Activated T-cell treated with anti-CD3 and anti-CD28 coated beads for 48 hours (primary cell): ENCODE measurements around the gene CHD1L.
"Not testable (repeated sequence)": the region's sequence is repeated elsewhere in the genome, so short reads cannot be mapped to it uniquely, and the experiment has no call there.

ENCODE experiments used
- DNase-seq: peaks from one replicate; pipeline ENCODE4 v3.0.0-alpha.2; 2020; ENCODE audit warnings: low read depth

CHD1L gene

DNA sequence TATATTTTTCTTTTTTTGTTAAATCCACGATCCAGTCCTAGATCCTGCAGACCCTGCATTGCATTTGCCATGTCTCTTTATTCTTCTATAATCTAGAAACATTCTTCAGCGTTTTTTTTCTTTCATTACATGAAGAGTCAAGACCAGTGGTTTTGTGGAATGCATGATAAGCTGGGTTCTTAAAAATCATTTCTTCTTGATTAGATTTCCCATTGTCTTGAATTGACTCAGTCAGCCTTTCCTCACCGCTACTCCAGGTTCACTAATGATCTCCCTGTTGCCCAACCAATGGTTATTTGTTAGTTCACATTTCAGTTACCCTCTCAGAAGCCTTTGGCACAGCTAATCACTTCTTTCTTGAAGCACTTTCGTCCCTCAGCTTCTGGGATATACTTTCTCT lies 25.2 kb downstream of the CHD1L start:
- DNase-seq = no peak

DNA sequence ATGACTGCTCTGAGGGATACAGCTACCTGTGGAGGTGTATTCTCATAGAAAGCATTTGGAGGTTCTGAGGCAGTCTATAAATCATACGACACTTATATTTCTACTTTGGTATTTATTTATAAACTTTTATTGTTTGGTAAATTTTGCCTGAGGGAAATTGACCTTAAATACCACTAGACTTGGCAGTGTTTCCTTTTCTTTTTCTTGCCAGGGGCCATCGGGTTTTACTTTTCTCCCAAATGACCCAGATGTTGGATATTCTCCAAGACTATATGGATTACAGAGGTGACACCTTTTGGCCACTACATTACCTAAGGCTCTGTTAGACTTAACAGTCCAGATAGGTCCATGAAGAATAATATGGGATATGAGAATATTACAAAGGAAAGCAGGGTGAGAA lies 28.2 kb downstream of the CHD1L start:
- DNase-seq = no peak

DNA sequence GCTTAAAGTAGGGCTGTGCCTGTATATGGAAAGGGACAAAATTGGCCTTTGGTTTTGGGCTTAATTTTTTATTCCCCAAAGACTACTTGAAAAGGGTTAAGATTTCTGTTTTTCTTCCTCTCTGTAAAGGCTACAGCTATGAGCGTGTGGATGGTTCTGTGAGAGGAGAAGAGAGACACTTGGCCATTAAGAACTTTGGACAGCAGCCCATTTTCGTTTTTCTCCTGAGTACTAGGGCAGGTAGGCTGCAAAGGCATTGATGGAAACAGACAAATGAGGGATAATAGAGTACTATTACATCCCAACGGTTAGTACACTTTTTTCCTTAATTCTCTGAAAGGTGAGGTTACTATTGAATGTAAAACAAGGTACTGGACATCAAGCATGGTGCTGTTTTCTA lies 29.6 kb downstream of the CHD1L start:
- DNase-seq = no peak

DNA sequence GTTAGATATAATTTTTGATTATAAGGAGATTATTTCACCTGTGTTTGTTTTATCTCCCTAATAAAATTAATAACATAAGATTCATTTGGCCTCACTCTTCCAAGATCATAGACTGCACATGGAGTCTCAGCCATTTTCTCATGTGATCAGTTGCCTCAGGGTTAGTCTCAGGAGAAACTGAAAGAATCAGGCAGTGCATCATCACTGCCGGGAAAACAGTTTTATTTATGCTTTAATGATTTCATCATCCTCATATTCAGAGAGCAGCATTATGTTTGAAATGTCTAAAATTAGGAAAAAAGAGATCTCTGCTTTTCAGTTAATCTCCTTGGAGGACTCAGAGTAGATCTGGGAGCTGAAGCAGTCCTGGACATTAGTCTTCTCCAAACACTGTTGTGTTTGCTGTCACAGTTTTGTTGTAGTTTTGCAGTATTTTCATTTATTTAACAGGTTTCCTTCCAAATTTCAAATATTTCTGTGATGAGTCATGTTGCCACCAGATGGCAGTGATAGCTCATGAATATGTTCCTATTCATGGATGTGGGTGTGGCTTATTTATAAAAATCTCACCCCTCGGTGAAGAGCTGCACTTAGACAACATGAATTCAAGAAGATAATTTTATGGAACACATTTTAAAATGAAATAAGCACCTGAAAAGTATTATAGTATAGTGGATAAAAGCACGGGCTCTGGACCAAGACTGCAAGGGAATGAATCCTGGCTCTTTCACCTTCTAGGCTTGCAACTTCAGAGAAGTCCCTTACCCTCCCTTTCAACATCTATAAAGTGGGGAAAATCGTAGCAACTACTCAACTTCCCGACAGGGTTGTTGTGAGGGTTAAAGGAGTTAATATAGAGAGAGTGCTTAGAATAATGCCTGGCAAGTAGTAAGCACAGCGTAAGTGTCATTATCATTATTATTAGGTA lies 31.2 kb downstream of the CHD1L start:
- DNase-seq = no peak

DNA sequence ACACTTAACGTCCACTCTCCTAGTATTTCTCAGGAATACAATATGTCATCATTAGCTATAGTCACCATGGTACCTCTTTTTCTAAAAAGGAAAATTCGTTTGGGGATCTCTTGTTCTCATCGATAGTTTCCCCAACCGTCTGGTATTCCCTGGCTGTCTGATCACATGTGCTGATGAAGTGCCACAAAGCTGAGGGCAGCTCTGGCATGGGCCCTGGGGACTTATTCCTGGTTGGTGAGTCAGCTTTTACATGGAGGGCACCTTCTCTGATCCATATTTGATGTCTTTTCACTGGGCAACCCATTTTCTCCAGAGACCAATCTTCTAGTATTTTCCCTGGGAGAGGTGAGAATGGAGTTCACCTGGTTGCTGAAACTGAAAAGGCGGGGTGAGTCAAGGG lies 39.5 kb downstream of the CHD1L start:
- no peak for DNase-seq

DNA sequence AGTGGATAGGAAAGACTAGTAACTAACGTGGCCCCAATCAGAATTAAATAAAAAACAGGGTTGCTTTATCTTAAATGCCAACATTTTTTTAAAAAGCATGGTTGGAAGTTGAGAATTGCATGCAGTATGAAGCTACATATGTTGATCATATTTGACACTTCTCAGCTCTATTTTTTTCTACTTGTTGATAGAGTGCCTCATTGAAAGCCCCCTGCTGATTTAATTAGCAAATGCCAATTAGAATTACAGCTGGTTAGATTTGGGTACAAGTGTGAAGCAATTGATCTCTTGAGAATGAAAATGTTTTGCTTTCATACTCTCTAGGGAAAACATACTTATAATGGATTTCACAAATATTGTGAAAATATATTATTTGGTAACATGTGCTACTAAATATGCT lies 40.5 kb downstream of the CHD1L start:
- no peak for DNase-seq

DNA sequence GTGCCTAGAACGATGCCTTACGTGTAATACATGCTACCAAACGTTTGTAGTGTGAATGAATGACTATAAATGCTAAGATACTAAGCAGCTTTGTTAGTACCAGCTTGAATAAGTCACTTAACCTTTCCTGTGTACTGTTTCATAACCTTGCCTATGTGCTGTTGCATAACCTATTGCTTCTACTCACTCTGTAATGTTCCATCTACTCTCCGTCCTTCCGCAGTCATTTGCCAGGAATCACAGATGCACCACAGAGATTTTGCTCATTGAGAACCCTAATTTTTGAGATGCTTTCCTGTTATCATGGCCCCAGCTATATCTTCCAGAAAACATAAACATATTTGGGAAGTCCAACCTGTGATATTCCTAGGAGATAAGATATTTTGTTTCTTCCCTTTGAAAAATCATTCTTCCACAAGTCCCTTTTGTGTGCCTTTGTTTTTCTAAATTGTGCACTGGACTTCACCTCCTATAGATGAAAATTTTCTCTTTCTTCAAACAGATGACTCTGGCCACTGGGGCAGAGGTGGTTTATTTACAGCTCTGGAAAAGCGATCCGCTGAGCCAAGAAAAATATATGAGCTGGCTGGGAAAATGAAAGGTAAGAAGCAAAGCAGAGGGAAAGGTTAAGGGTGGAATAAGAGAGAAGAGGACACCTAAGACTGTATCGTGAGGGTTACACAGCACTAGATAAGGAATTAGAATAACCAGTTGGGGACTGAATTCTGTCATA lies 44.8 kb downstream of the CHD1L start:
- no peak for DNase-seq

DNA sequence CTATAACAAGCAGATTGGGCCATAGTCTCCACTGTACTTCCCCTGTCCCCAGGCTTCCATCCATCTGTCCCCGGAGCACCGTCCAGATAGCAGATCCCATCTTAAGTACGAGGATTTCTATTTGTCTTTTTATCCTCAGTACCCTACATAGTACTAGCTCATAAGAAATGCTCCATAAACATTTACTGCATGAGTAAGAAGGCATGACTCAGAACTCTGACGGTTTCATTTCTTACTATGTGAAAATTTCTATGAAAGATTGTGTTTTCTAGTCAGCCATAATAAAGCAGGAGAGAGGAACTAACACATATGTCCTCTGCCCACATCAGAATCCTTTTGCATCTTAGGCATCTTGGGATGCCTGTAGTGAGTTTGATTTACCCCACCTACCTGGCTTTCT lies 49.5 kb downstream of the CHD1L start:
- no peak for DNase-seq

DNA sequence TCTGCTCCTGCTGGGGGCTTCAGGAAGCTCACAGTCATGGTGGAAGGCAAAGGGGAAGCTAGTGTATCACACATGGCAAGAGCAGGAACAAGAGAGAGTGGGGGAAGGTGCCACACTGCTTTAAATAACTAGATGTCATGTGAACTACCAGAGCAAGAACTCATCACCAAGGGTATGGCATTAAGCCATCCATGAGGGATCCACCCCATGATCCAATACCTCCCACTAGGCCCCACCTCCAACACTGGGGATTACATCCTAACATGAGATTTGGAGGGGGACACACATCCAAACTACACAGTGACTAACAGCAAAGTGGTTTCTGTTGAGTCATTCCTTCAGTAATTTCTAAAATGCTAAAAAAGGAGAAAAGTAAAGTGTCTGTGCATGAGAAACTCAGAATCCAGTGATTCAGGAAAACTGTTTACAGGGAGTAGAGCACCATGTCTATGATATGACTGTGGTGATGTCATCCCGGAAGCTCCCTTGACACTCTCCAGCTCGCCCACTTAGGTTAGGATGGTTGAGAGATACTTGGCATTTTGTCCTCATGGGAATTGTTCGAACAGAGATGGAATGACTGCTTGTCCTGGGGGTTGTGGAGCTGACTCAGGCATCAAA lies 50.3 kb downstream of the CHD1L start:
- DNase-seq = no peak

DNA sequence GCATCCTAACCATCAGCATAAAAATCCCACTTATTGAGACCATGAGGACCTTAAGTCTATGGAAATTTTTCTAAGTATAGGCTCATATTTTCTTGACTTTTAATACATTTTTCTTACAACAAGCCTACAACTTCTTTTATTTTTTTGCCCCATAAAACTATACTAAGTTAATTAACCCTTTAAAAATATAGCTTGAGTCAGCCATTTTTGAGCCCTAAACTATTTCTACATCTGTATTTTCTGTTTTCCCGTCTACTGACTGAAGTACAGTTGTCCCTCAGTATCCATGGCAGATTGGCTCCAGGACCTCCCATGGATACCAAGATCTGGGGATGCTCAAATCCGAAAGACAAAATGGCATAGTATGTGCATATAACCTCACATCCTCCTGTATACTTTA lies 55.0 kb downstream of the CHD1L start:
- DNase-seq = no peak

DNA sequence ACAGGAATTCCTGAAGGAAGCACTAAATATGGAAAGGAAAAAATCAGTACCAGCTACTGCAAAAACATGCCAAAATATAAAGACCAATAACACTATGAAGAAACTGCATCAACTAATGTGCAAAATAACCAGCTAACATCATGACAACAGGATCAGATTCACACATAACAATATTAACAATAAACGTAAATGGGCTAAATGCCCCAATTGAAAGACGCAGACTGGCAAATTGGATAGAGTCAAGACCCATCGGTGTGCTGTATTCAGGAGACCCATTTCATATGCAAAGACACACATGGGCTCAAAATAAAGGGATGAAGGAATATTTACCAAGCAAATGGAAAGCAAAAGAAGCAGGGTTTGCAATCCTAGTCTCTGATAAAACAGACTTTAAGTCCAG lies 63.3 kb downstream of the CHD1L start:
- not testable (repeated sequence) for DNase-seq

DNA sequence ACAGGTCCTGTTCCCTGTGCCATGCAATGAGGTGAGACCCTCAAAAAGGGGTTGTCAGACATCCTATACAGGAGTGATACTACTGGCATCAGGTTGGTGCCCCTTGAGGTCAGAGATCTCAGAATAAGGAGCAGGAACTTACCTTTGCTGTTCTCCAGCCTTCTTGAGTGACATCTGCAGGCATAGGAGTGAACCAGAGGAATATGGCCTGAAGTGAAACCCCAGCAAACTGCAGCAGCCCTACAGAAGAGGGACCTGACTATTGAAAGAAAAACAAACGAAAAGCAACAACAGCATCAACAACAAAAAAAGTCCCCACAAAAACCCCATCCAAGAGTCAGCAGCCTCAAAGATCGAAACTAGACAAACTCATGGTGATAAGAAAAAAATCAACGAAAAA lies 74.5 kb downstream of the CHD1L start:
- no peak for DNase-seq

DNA sequence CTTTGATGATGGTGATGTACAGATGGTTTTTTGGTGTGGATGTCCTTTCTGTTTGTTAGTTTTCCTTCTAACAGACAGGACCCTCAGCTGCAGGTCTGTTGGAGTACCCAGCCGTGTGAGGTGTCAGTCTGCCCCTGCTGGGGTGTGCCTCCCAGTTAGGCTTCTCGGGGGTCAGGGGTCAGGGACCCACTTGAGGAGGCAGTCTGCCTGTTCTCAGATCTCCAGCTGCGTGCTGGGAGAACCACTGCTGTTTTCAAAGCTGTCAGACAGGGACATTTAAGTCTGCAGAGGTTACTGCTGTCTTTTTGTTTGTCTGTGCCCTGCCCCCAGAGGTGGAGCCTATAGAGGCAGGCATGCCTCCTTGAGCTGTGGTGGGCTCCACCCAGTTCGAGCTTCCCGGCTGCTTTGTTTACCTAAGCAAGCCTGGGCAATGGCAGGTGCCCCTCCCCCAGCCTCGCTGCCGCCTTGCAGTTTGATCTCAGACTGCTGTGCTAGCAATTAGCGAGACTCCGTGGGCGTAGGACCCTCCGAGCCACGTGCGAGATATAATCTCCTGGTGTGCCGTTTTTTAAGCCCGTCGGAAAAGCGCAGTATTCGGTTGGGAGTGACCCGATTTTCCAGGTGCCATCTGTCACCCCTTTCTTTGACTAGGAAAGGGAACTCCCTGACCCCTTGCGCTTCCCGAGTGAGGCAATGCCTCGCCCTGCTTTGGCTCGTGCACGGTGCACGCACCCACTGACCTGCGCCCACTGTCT lies 84.6 kb downstream of the CHD1L start:
- not testable (repeated sequence) for DNase-seq

DNA sequence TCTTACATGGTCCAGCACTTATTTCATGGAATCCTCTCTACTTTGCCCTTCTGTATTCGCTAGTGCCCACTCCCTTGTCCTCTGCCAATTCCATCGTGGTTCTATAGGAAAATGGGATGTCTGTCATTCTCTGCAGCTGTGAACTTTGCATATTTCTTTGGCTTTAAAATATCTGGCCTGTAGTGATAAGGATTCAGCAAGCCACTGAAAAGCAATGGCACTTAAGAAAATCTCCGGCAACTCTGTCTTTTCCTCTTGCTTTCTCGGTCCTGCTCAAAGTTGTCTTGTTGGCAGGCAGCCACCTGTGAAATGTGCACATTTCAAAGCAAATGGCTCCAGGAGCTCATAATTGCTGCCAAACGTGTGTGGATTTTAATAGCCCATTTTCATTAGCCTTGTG lies 91.8 kb downstream of the CHD1L start:
- no peak for DNase-seq

DNA sequence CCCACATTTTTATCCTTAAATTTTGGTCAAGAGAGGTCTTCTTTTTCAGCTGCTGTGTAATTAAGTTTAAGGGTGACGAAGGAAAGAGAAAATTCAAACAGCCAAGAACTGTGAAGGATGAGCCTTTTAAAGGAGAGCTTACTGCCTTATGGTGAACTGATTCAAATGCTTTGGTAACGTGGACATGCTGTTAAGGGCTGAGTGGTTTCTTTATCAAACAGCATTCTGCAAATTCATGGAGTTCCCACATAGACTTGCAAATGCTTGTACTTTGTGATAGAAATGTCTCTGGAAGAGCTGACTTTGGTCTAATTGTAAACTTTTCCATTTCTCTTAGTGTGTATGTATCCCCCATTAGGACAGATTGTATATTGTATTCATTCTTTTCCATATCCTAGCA lies 93.8 kb downstream of the CHD1L start:
- DNase-seq = no peak

DNA sequence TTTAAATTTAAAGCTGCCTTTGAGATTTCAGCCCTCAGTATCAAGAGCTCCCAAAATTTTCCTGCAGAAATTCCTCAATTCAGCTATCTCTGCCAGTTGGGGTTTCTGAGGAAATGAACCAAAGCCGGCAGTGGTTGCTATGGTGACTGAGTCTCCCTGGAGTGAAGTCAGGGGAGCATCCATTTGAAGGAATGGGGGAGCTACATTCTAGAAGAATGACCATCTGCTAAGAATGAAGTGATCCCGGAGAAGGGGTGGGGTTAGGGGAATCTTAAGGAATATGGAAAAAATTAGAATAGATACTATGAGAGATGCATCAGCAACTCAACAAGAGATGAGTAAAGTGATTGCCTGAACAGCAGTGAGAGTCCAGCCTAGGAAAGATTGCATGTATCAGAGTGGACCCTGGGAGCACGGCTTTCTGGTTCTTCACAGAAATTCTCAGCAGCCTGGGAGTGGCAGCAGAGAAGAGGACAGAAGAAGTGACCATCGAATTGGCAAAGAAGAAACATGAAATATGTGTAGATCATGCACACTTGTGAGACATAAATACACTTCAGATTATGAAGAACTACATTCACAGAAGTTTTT lies 94.7 kb downstream of the CHD1L start:
- no peak for DNase-seq

DNA sequence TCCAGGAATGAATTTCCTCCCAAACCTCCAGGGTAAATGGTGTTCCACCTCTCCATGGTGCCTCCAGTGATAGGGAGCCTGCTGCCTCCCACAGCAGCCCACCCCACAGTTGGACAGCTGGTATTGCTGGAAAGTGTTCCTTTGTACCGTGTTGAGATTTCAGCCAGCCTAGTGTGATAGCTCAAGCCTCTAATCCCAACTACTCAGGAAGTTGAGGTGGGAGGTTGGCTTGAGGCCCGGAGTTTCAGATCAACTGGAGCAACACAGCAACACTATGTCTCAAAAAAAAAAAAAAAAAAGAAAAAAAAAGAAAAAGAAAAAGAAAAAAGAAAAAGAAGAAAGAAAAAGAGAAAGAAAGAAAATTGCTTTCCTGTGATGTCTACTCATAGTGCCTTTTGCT lies 96.1 kb downstream of the CHD1L start:
- no peak for DNase-seq

DNA sequence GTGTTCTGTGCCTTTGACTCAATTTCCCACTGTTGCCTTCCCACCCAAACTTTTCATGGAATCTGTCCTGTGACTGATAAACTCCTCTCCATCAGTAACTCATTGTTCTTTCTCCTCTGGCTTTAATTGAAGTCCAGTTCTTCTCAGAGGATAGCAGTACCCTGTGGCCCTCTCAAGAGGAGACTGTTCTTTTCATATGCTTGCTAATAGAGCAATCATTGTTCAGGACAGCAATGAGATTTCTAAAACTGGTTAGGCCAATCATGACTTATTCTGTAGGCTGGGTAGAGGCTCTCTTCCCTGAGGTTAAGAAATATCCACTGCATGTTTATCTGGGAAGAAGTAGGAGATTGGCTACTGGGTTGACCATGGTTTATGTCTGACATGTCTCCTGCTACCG lies 98.8 kb downstream of the CHD1L start:
- DNase-seq = no peak
